HG02884 (cell line): ENCODE results near the gene UBE2H.
"Not testable (repeated sequence)": the region's sequence is repeated elsewhere in the genome, so short reads cannot be mapped to it uniquely, and the experiment has no call there.

Experiments used
- ATAC-seq: cut with Tn5 transposase; IDR thresholded peaks from one replicate; pipeline ENCODE4 v1.9.1; 2021; ENCODE audit warnings: mild to moderate bottlenecking, moderate library complexity; ENCODE audit not compliant: unreplicated experiment

UBE2H gene

DNA sequence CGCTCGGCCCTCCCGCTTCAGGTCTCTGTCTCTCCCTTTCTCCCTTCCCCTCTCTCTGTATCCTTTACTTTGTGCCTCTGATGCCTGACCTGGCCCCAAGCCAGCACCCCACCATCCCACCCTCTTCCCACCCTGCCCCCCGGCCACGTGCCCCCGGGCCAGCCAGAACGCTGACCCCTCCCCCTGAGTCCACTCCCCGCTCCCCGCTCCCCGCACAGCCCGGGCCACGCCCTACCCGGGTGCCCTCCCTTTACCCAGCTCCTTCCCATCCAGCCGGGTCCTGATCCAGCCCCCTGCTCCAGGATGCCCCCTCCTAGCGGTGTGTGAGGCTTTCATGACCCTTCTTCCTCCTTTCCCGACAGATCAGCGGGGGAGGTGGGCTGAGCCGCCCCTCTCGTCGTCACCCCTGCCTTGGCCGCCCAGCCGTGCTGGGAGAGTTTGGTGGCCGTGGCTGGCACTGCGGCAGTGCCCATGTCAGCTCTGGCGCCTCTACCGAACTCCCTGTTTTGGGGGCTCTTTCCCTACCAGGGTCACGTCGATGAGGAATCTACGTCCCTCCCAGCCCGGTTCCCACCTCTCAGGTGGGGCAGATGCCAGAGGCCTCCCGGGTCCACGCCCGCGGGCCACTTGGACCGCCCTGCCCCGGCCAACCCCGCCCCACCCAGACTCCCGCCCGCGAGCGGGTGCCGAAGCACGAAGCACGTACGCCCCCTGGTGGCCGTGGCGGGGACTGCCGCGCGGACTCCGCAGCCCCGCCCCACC, 127.4 kb downstream of the UBE2H start:
- peak; percentile 51 for ATAC-seq

DNA sequence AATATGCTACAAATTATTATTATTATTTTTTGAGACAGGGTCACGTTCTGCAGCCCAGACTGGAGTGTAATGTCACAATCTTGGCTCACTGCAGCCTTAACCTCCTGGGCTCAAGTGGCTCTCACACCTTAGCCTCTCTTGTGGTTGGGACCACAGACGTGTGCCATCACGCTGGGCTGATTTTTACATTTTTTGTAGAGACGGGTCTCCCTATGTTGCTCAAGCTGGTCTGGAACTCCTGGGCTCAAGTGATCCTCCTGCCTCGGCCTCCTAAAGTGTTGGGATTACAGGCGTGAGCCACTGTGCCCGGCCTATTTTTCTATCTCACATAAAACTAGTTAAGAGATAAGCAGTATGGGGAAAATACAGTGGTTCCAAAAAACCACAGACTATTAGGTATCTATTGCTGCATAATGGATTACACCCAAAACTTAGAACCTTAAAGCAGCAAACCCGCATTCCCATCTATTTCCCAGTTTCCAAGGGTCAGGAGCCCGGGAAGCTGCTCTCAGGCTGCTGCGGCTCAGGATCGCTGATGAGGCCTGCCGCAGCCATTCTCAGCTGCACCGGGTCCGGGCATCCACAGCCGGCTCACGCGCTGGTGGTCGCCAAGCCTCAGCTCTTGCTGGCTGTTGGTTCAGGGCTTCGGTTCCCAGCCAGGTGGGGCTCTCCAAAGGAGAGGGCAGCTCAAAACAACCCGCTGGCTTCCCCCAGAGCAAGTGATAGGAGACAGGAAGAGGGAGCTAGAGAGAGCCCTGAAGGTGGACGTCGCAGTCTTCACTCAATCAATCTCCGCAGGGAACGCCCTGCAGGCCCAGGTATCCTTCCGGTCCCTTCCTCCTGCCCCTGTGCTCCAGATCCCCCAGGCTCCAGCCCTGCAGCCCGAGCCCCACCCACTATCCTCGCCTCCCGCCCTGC, 128.2 kb downstream of the UBE2H start:
- ATAC-seq, result peak; percentile 27

DNA sequence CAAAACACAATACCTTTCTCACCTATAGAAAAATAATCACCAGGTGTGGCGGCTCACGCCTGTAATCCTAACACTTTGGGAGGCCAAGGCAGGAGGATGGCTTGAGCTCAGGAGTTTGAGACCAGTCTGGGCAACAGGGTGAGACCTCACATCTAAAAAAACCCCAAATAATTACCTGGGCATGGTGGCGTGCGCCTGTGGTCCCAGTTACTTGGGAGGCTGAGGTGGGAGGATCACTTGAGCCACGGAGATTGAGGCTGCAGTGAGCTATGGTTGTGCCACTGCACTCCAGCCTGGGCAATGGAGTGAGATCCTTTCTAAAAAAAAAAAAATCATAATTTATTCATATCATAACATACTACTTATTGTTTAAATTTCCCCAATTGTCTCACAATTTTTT, 129.6 kb downstream of the UBE2H start:
- ATAC-seq, result not testable (repeated sequence)

DNA sequence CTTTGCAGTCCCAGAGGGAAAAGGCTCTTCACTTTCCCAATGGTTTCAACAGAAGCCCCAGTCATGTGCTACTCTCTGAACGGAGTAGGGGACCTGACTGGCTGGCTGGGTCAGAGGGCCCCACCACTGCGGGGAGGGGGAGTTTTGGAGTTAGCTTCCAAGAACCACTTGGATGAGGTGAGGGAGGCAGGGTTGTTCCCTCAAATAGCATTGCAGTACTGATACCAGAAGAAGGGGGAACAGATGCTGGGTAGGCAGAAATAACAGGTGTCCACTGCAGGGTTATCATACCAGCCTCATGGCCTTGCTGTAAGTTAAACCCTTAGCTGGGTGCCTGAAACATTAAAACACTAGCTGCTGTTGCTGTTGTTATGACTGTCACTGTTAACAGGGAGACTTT, 131.3 kb downstream of the UBE2H start:
- ATAC-seq, result no peak

DNA sequence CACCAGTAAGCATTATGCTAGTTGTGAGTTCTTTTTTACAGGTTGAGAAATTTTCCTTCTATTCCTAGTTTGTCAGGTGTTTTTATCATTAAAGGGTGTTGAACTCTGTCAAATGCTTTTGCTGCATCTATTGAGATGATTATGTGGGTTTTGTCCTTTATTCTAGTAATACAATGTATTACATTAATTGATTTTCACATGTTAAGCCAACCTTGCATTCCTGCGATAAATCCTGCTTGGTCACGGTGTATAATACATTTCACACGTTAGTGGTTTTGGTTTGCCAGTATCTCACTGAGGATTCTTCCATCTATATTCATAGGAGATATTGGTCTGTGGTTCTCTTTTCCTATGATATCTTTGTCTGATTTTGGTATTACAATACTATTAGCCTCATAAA, 136.0 kb downstream of the UBE2H start:
- ATAC-seq, result no peak

DNA sequence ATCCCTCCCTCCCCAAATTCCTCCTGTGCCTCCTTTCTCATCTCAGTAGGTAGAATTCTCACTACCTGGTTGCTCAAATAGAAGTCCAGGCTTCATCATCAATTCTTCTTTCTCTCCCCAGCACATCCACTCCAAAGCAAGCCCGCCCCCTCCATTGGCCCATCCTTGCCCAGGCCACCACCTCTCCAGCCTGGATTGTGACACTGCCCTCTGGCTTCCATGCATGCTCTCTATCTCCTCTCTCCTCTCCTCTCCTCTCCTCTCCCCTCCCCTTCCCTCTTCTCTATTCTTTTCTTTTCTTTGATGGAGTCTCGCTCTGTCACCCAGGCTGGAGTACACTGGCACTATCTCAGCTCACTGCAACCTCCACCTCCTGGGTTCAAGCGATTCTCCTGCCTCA, 144.9 kb downstream of the UBE2H start:
- no peak for ATAC-seq

DNA sequence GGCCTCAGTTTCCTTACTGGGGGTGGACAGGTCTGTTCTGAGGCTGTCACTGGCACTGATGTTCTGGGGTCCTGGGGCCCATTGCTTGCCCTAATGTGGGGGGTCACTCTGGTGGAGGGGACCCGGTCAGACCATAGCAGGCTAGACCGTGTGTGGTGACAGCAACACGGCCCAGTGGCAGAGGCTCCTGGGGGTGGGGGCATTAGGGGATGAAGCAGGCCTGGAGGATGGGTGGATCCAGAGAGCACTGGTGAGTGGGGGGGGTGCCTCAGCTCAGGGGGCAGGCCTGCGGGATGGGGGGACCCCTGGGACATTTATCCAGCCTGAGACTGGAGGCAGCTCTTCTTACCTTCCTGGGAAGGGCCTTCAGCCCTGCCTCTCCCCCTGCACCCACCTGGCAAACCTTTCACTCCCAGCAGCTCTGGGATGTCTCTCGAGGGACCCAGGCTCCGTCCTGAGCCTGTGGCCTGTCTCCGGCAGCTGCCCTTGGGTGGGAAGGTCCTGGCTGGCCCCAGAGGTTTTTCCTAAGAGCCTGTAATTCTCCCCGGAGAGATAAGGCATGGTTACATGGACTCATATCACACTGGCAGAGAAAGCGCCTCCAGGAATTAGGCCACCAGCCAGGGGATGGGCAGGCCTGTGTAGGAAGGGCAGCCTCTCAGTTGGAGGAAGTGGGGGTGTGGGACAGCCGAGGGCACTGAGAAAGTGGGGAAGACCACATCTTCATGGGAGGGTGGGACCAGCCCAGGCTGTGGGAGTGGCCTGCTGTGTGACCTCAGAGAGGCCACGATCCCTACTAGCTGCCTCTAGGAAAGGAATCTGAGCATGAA, 147.7 kb downstream of the UBE2H start:
- no peak for ATAC-seq

DNA sequence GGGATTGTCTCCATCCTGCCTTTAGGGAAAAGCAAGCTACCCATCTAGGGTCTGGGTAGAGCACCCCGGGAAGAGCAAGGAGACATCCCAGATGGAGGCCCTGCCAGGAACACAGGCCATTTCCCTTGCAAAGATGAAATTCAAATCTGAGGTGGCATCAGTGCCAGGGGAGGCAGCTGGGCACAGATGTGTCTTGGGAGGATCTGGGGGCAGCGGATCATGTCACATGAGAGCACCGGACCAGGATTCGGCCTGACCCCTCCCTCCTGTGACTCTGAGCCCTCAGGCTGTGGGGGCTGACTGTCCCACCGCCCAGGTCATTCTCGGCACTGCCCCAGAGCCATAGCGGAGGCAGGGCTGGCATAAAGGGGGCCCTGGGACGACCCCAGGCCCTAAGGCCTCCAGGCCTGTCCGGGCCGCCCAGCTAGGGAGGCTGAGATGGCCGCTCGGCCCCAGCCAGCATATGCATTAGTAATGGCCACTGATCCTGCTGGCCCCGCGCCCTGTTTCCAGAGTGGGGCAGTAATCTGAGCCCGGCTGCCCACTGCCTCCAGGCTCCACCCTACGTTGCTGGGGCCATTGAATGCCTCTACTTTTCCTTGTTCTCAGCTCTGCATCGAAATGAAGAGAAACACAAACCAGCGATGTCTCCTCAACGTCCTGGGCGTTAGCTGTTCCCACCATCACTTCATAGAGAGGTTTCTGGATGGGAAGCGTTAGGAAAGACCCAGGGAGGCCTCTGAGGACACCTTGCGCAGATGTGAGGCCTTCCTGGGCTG, 148.5 kb downstream of the UBE2H start:
- no peak for ATAC-seq

DNA sequence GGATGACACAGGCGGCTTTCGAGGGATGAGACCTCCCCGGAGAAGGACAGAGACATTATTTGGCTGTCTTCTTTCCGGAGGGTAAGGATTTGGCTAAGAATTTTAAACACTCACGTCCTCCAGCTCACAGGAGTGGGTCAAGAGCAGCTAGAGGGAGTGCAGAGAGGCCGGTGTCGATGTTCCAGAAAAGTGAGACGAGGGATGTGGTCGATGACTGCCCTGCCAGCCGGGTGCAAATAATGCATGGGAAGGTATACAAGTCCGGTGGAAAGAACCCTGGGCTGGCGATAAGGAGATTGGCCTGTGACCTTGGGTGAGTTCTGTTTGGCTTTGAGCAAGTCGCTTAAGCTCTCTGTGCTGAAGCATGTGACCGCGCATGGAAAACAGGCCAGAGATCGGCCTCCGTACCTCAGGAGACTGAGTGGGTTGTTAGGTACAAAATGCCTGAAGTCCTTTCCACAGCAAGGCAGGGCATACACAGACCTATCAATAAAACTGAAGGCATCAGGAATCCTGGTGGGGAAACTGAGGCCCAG, 149.1 kb downstream of the UBE2H start:
- ATAC-seq, result no peak

DNA sequence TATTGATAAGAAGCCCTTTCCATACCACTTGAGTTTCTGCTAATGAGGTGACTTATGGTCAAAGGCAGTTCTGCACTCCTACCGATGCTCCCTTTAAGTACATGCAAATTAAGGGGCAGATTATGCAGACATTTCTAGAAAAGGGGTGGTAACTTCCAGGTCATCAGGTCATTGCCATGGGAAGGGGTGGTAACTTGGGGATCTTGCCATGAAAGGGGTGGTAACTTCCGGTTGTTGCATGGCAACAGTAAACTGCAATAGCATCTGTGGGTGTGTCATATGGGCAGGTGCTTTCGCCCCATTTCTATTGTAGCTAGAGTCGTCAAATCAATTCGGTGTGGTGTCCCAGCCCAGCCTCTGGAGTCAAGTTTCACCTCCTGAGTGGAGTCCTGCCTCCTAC, 150.9 kb downstream of the UBE2H start:
- no peak for ATAC-seq

DNA sequence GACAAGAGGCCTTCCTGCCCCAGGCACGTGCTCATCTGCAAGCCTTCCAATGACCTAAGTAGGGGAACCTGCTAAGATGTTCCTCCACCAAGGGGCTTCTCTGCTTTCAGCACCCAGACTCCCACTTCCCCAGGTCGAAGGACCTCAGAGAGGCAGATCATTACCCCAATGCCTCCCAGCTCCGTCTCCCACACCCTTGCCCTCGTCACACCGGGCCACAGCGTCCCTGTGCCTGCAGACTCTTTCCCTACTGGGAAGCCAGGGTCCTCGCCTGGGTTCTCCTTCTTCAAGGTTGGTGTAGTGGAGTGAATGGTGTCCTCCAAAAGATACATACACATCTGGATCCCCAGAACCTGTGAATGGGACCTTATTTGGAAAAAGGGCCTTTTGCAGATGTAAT, 151.9 kb downstream of the UBE2H start:
- ATAC-seq, result no peak

DNA sequence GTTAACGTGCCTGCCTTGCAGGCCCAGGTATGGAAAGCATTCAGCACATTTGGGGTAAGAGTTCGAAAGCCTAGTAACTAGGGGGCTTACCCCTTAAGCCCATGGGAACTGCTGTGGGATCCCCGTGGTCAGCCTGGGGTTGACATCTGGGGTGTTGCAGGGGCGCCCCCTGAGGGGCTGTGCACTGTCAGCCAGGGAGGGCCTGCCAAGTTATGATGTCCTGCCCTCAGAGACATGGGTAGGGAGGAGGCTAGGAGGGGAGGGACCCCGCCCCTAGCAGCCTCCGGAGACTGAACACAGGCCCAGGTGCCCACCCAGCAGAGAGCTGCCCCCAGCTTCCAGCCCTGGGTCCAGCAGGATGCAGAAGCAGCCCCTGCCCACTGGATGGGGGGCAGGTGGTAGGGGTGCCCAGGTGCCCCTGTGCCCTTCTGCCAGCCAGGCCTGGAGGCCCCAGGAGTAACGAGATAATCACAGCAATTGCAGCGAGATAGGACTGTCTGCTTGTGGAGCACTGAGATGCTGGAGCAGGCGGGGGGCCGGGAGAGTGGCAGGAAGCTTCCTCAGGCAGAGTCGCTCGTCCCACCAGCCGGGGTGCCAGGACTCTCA, 153.3 kb downstream of the UBE2H start:
- ATAC-seq, result no peak

DNA sequence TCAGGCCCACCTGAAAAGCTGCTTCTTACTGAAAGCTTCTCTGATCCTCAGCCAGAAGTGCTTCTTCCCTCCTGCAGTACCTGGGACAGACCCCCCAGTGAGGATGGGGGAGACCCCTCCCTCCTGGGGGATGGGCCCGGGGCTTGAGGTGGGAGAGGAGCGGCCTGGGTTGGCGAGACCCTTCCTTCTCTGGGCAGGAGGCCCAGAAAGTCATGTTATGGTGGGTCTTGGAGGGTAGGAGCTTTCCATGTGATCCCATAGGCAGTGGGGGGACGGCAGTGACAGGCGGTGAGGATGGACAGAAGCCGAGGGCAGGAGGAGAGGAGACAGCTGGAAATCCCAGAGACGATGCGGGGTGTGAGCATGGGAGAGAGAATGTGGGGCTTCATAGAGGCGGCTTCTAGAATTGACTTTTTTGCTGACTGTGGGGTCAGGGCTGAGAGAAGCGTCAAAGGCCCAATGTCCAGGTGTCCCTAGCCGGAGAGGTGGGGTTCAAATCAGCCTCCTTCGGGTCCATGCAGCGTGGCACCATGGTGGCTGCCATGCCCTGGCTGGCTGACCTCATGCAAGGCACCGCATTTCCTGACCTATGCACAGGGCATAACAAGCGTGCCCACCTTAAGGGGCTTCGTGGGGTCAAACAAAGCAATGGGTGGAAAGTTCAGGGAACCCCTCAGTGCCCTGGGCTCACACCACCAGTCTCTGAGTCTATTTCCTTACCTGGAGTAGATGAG, 154.0 kb downstream of the UBE2H start:
- ATAC-seq, result no peak

DNA sequence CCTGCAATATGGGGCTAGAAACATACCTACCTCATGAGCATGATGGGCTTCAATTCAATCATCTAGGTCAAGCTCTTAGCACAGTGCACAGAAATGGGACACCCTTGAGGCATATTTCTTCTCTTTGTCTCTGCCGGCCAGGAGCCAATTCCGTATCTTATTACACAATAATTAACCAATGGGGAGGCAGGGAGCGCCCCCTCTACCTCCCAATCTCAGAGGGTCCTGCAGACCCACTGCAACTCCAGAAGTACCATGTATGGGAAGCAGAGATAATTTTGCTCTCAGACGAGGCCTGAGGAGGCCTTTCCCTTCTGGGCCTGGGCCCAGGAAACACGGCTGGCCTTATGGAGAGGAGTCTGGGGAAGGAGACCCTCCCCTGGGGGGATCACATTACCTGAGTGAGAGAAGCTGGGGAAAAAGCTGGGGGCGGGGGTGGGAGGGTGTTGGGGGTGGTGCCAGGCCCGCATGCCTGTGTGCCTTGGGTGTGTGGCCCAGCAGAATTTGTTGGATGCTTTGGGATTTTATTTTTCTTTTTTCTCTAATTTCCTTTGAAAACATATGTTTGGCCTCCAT, 155.5 kb downstream of the UBE2H start:
- ATAC-seq, result no peak

DNA sequence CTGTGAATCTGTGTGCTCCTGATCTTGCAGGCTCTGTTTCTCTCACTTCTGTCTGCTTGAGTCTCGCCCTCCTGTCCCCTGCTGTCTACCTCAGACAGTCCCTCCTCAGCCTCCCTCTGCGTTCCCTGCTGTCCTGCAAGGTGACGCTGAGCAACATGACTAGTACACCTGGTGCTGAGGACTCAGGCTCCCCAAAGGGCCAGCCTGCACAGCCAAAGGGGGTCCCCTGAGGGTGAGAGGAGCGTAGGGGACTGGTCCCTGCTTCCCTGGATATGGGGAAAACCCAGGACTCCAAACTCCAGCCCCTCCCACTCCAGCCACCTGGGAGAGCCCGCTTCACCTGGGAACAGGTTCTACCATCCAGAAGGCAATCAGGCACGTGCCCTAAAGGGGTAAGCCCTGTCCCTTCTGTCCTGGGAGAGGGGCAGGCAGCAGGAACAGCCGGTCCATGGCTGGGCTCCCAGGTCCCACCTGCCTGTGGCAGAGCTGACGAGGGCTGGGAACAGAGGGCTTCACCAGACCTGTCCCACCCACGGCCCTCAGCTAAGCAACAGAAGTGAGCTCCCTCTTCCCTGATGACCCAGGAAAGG, 156.5 kb downstream of the UBE2H start:
- no peak for ATAC-seq

DNA sequence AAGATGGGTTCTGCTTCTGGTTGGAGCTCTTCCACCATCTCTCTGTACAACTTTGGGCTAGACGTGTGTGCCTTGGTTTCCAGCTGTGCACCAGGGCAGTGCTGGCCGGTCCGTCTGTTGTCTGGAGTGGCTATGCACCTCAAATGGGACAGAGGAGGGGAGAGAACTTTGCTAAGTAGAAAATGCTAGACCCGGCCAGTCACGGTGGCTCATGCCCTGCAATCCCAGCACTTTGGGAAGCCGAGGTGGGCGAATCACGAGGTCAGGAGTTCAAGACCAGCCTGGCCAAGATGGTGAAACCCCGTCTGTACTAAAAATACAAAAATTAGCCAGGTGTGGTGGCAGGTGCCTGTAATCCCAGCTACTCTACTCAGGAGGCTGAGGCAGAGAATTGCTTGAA, 158.3 kb downstream of the UBE2H start:
- not testable (repeated sequence) for ATAC-seq

DNA sequence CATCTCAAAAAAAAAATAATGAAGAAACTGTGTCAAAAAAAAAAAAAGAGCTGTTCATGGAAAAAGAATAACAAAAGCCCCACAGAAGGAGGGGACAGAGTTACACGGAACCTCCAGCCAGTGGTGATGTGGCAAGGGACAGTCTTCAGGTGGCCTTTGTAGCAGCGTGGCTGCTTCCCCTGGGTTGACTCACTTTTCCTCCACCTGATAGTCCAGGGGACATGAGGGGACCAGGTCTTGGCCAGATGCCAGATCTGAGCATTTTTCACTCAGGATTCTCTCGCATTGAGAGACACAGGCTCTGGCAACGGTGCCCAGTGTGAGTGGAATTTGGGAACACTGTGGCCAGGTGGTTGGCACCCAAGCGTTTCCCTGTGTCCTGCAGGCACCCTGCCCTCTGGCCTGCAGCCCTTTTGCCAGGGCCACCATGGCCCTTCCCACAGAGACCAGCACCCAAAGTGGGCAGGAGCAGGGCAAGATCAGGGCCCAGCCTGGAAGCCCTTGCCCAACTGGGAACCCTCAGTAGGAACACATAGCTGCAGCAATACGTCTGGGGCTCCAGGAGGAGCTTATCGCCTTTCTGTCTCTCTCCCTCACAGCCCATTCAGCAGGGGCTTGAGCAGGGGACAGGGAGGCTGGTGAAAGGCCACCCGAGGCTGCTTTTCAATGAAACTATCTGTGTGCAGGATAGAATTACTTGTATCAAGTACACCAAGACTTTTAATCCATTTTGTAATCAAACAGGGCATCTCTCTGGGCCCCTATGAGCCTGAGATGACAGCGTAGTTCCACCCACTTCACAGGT, 159.1 kb downstream of the UBE2H start:
- no peak for ATAC-seq

DNA sequence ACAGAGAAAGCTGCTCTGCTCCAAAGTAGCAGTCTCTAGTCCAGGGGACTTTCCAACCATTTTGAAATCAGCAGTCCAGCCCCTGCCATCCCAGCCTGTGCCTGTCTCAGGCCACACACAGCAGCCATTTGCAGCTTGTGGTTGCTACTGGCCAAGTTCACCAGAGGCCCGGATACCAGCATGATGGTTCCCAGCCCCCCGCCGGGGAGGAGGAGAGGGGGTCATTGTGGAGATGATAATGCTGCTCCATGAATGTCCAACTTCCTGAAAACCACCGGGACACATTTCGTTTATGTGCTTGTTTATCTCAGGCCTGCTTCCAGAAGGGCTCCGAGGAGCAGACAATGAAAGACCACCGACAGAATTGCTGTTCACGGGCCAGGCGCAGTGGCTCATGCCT, 160.0 kb downstream of the UBE2H start:
- ATAC-seq, result no peak
